ENCODE measurements around the gene VWA7. TPM values are rescaled to one million over a fixed set of nuclear protein-coding genes. Genes with fewer than 3 reads are reported as not detected.
"Not testable (repeated sequence)": the region's sequence is repeated elsewhere in the genome, so short reads cannot be mapped to it uniquely, and the experiment has no call there.

Gene VWA7
- total RNA-seq (1 to 10 TPM in 1 of 2 donors, under 1 TPM in 1; 0.58 to 1.3 TPM), polyA plus RNA-seq (under 1 TPM in 1 of 2 donors, not detected in 1; 0.23 TPM)
- long read RNA-seq, donor 1: 0 reads
- long read RNA-seq, donor 2: 0 reads

- no peaks in the 10 kb centered on the region for H3K4me1 ChIP-seq (ENCODE audit: control insufficient read depth in 1 of 2, insufficient read depth in 2 of 2, low read length in 2 of 2)
- DNase-seq (peak; percentile 70 to 88), ATAC-seq (ENCODE audit: low FRiP score) (peak; percentile 44)
- 14 to 16% methylated on average over 15 of the region's 15 CpGs for WGBS, 2 donors
- peaks cover 0 to 2% of the 10 kb centered on the region in 2 donors for H3K36me3 ChIP-seq (ENCODE audit: control insufficient read depth in 1 of 2, insufficient read depth in 2 of 2, low read length in 1 of 2)
- H3K27ac ChIP-seq (ENCODE audit: low read depth in 1 of 2, low read length in 2 of 2): no peak within 1 kb of the TSS
- intact Hi-C loops (cut with DNase I): no loop called here
- no peaks in the 10 kb centered on the region for H3K27me3 ChIP-seq (ENCODE audit: control insufficient read depth in 1 of 2, insufficient read depth in 2 of 2, low read length in 1 of 2)
- no peaks in the 10 kb centered on the region for H3K9me3 ChIP-seq (ENCODE audit: control insufficient read depth, low read length)
- no peak within 1 kb of the TSS for H3K4me3 ChIP-seq (ENCODE audit: low read length in 2 of 2)
Measured at GRCh38 chr6:31776989-31777666, at the start of gene VWA7. Gene VWA7, minus strand, starts transcription at chr6:31777328. Its CDS starts 549 bp downstream, at chr6:31776779.

GRCh38 chr6:31826793-31827285 is 49.7 kb upstream of the VWA7 start:
- peak; percentile 76 for ATAC-seq (ENCODE audit: low FRiP score)
- peaks cover 0 to 2% of the 10 kb centered on the region in 2 donors for H3K27me3 ChIP-seq (ENCODE audit: control insufficient read depth in 1 of 2, insufficient read depth in 2 of 2, low read length in 1 of 2)
- peak overlapping the region in 1 of 2 donors; percentile 12 for H3K4me3 ChIP-seq (ENCODE audit: low read length in 2 of 2)
- WGBS, 2 donors: 0% methylated on average over 13 of the region's 13 CpGs
- H3K9me3 ChIP-seq (ENCODE audit: control insufficient read depth, low read length): no peaks in the 10 kb centered on the region
- H3K27ac ChIP-seq (ENCODE audit: low read depth in 1 of 2, low read length in 2 of 2): peak overlapping the region; percentile 95 to 98
- intact Hi-C loops (cut with DNase I): loop anchor here in 1 of 2 donors (1.0 kb wide), 1 partner anchor 98 kb away; the partner anchor contains the start of gene DDAH2
- peaks cover 0 to 3% of the 10 kb centered on the region in 2 donors for H3K4me1 ChIP-seq (ENCODE audit: control insufficient read depth in 1 of 2, insufficient read depth in 2 of 2, low read length in 2 of 2)
- peak; percentile 92 to 93 for DNase-seq
- H3K36me3 ChIP-seq (ENCODE audit: control insufficient read depth in 1 of 2, insufficient read depth in 2 of 2, low read length in 1 of 2): no peaks in the 10 kb centered on the region

- Histone ChIP-seq H3K36me3 (ENCODE audit: control insufficient read depth in 1 of 2, insufficient read depth in 2 of 2, low read length in 1 of 2) (no peaks in the 10 kb centered on the region), H3K27me3 (ENCODE audit: control insufficient read depth in 1 of 2, insufficient read depth in 2 of 2, low read length in 1 of 2) (peaks cover 0 to 2% of the 10 kb centered on the region in 2 donors), H3K4me3 (ENCODE audit: low read length in 2 of 2) (no peak overlapping the region), H3K4me1 (ENCODE audit: control insufficient read depth in 1 of 2, insufficient read depth in 2 of 2, low read length in 2 of 2) (no peaks in the 10 kb centered on the region), H3K9me3 (ENCODE audit: control insufficient read depth, low read length) (no peaks in the 10 kb centered on the region), H3K27ac (ENCODE audit: low read depth in 1 of 2, low read length in 2 of 2) (no peak overlapping the region)
- ATAC-seq (ENCODE audit: low FRiP score) (no peak), DNase-seq (no peak)
- 71 to 74% methylated on average over 4 of the region's 4 CpGs for WGBS, 2 donors
- intact Hi-C loops (cut with DNase I): no loop called here
Measured at GRCh38 chr6:31825553-31825952, 48.4 kb upstream of the VWA7 start.

GRCh38 chr6:31823592-31824196 is 46.6 kb upstream of the VWA7 start:
- peak in 1 of 2 donors; percentile 17 for DNase-seq
- H3K4me3 ChIP-seq (ENCODE audit: low read length in 2 of 2); H3K36me3 ChIP-seq (ENCODE audit: control insufficient read depth in 1 of 2, insufficient read depth in 2 of 2, low read length in 1 of 2); H3K9me3 ChIP-seq (ENCODE audit: control insufficient read depth, low read length); H3K4me1 ChIP-seq (ENCODE audit: control insufficient read depth in 1 of 2, insufficient read depth in 2 of 2, low read length in 2 of 2); ATAC-seq (ENCODE audit: low FRiP score); intact Hi-C loops (cut with DNase I); H3K27me3 ChIP-seq (ENCODE audit: control insufficient read depth in 1 of 2, insufficient read depth in 2 of 2, low read length in 1 of 2): not testable (repeated sequence)
- H3K27ac ChIP-seq (ENCODE audit: low read depth in 1 of 2, low read length in 2 of 2): peak overlapping the region in 1 of 2 donors; percentile 41
- WGBS, 2 donors: 93 to 95% methylated on average over 9 of the region's 9 CpGs

GRCh38 chr6:31822036-31822821 is 45.1 kb upstream of the VWA7 start:
- ATAC-seq (ENCODE audit: low FRiP score) (peak; percentile 84), DNase-seq (peak; percentile 91 to 93)
- peak overlapping the region; percentile 9 to 16 for H3K4me3 ChIP-seq (ENCODE audit: low read length in 2 of 2)
- no peaks in the 10 kb centered on the region for H3K27me3 ChIP-seq (ENCODE audit: control insufficient read depth in 1 of 2, insufficient read depth in 2 of 2, low read length in 1 of 2)
- no peaks in the 10 kb centered on the region for H3K4me1 ChIP-seq (ENCODE audit: control insufficient read depth in 1 of 2, insufficient read depth in 2 of 2, low read length in 2 of 2)
- intact Hi-C loops (cut with DNase I): no loop called here
- no peaks in the 10 kb centered on the region for H3K36me3 ChIP-seq (ENCODE audit: control insufficient read depth in 1 of 2, insufficient read depth in 2 of 2, low read length in 1 of 2)
- WGBS, 2 donors: 0 to 1% methylated on average over 22 to 25 of the region's 25 CpGs
- peak overlapping the region; percentile 77 to 97 for H3K27ac ChIP-seq (ENCODE audit: low read depth in 1 of 2, low read length in 2 of 2)
- no peaks in the 10 kb centered on the region for H3K9me3 ChIP-seq (ENCODE audit: control insufficient read depth, low read length)

- H3K4me1 ChIP-seq (ENCODE audit: control insufficient read depth in 1 of 2, insufficient read depth in 2 of 2, low read length in 2 of 2): no peaks in the 10 kb centered on the region
- WGBS, 2 donors: 3 to 4% methylated on average over 39 of the region's 39 CpGs
- intact Hi-C loops (cut with DNase I): no loop called here
- H3K9me3 ChIP-seq (ENCODE audit: control insufficient read depth, low read length): no peaks in the 10 kb centered on the region
- H3K27ac ChIP-seq (ENCODE audit: low read depth in 1 of 2, low read length in 2 of 2): peak overlapping the region; percentile 53 to 98
- peak; percentile 82 to 92 for DNase-seq
- ATAC-seq (ENCODE audit: low FRiP score): peak; percentile 62
- H3K36me3 ChIP-seq (ENCODE audit: control insufficient read depth in 1 of 2, insufficient read depth in 2 of 2, low read length in 1 of 2): no peaks in the 10 kb centered on the region
- H3K4me3 ChIP-seq (ENCODE audit: low read length in 2 of 2): peak overlapping the region; percentile 25 to 75
- no peaks in the 10 kb centered on the region for H3K27me3 ChIP-seq (ENCODE audit: control insufficient read depth in 1 of 2, insufficient read depth in 2 of 2, low read length in 1 of 2)
Measured at GRCh38 chr6:31821301-31822035, 44.3 kb upstream of the VWA7 start.

- H3K27me3 ChIP-seq (ENCODE audit: control insufficient read depth in 1 of 2, insufficient read depth in 2 of 2, low read length in 1 of 2); H3K36me3 ChIP-seq (ENCODE audit: control insufficient read depth in 1 of 2, insufficient read depth in 2 of 2, low read length in 1 of 2); ATAC-seq (ENCODE audit: low FRiP score); H3K9me3 ChIP-seq (ENCODE audit: control insufficient read depth, low read length); H3K4me1 ChIP-seq (ENCODE audit: control insufficient read depth in 1 of 2, insufficient read depth in 2 of 2, low read length in 2 of 2); intact Hi-C loops (cut with DNase I); H3K4me3 ChIP-seq (ENCODE audit: low read length in 2 of 2): not testable (repeated sequence)
- DNase-seq: peak; percentile 44 to 63
- peak overlapping the region; percentile 50 to 53 for H3K27ac ChIP-seq (ENCODE audit: low read depth in 1 of 2, low read length in 2 of 2)
- 84 to 92% methylated on average over 10 of the region's 10 CpGs for WGBS, 2 donors
Measured at GRCh38 chr6:31820399-31820798, 43.3 kb upstream of the VWA7 start.

- H3K36me3 ChIP-seq (ENCODE audit: control insufficient read depth in 1 of 2, insufficient read depth in 2 of 2, low read length in 1 of 2): no peaks in the 10 kb centered on the region
- H3K27ac ChIP-seq (ENCODE audit: low read depth in 1 of 2, low read length in 2 of 2): peak overlapping the region in 1 of 2 donors; percentile 50
- no peaks in the 10 kb centered on the region for H3K4me1 ChIP-seq (ENCODE audit: control insufficient read depth in 1 of 2, insufficient read depth in 2 of 2, low read length in 2 of 2)
- H3K27me3 ChIP-seq (ENCODE audit: control insufficient read depth in 1 of 2, insufficient read depth in 2 of 2, low read length in 1 of 2): no peaks in the 10 kb centered on the region
- ATAC-seq (ENCODE audit: low FRiP score) (no peak), DNase-seq (no peak)
- intact Hi-C loops (cut with DNase I): no loop called here
- H3K9me3 ChIP-seq (ENCODE audit: control insufficient read depth, low read length): no peaks in the 10 kb centered on the region
- no peak overlapping the region for H3K4me3 ChIP-seq (ENCODE audit: low read length in 2 of 2)
Measured at GRCh38 chr6:31819871-31820299, 42.8 kb upstream of the VWA7 start.
